GM21786 (cell line): Measurements from ENCODE around the gene SNX22.
A peak's percentile ranks its signal among the peaks of the same experiment; 100 is the strongest.

Experiments used
- ATAC-seq: cut with Tn5 transposase; IDR thresholded peaks from one replicate; pipeline ENCODE4 v1.9.1; 2021; ENCODE audit not compliant: unreplicated experiment

The SNX22 gene

DNA sequence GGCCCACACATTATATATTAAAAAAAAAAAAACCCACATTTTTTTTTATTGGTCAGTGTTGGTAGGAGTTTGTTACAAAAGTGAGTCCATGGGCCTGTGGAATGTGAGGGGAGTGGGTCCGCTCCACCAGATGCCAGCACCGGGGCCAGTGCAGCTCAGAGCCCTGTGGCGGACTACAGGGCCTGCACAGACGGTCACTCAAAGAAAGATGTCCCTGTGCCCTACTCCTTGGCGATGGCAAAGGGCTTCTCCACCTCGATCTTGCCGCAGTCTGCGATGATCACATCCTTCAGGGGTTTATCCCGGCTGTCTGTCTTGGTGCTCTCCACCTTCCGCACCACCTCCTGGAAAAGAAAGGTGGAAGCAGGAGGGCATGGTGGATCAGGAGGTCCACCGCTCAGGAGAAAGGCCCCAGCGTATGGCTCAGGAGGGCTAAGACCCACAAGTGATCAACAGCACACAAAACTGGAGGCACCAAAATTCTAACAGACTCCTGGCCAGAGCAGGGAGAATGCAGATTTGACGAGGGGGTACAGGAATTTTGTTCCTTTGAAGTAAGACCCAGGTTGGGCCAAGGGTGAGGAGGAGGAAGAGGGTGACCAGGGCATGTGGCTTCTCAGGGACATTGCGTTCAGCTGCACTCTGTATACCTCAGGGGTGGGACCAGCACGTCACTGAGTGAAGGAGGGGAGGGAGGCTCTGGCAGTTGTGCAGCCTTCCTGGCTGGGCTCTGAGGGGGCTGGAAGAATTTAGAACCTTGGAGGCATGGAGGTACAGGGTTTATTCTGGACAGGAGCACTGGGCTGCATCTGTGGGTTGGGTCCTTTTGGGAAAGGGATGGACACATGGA, 4.5 kb downstream of the SNX22 start:
- no peak for ATAC-seq

GRCh38 chr15:64156652-64157331, 5.3 kb downstream of the SNX22 start:
- no peak for ATAC-seq

DNA sequence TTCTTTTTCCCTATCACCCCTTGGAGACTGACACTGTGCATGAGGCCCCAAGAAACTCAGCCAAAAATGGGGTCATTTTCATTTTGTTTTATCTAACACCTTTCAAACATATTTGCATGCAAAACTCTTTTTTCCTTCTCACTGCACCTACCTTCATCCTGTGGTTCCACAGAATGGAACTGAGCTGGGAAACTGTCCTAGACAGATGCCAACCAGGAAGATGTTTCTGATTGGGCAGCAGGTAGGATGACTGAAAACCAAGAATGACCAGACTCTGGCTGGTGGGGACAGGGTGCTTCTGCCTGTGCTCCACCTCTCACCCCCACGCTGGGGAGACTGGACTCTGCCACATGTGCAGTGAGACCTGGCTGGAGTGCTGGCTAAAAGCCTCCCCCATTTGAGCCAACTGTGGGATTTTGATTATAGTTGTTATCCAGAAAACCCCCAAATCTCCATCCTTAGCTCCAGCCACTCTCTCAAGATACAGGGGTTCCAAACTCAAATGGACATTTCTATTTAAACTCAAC, 6.1 kb downstream of the SNX22 start:
- no peak for ATAC-seq

- ATAC-seq = no peak
Observed at GRCh38 chr15:64158363-64159134, 7.0 kb downstream of the SNX22 start.

- no peak for ATAC-seq
Observed at GRCh38 chr15:64161688-64162477, 10.4 kb downstream of the SNX22 start.

DNA sequence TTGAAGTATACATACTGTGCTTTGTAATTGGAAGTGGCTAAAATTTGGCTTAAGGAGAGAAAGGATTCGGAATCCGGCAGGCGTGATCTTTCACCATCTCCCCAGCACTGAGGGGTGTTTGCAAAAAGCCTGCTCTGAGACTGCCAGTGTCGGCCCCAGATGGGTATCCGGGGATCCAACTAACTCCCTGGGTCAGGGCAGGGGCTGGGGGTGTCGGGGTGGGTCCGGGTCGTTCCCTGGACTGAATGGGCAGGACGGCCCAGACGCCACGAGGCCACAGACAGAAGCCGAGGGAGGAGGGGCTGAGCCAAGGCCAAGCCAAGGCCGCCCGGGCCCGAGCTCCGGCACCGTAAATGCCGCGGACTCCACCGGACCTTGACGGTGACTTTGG, 10.9 kb downstream of the SNX22 start:
- peak; percentile 6 for ATAC-seq

DNA sequence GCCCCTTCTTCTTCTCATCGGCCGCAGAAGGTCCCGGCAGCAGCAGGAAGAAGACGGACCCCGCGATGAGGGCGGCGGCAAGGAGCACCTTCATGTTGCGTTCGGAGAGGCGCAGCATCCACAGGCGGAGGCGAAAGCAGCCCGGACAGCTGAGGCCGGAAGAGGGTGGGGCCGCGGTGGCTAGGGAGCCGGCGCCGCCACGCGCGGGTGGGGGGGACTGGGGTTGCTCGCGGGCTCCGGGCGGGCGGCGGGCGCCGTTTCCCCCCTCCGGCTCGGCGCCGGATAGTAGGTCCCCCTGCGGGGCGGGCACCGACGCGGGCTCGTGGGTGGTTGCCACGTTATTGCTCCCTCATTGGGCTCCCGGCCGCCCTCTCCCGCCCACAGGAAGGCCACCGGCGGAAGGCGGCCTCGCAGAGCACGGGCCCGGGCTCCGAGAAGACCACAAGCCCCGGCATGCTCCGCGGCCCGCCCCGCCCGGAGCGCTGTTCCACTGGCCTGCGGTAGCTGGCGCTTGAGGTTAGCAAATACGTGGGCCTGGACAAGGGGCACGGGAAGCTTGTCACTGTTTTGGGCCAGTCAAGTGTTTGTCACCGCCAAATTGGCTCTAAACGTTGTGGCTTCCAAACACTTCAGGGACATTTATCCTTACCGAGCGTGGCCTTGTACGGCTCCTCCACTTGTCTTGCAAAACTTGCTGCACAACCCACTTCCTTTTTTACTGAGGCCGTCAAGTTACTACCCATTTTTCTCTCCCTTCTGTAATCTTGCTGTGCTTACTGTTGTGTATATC, 11.5 kb downstream of the SNX22 start, which contains the start of gene PPIB:
Gene PPIB (minus strand): TSS at position 154 of the 790 bp plus-strand sequence. CDS start 36 bp downstream, at position 118.
- ATAC-seq = peak; percentile 91

GRCh38 chr15:64163659-64164362, 12.3 kb downstream of the SNX22 start:
- ATAC-seq = peak; percentile 4

DNA sequence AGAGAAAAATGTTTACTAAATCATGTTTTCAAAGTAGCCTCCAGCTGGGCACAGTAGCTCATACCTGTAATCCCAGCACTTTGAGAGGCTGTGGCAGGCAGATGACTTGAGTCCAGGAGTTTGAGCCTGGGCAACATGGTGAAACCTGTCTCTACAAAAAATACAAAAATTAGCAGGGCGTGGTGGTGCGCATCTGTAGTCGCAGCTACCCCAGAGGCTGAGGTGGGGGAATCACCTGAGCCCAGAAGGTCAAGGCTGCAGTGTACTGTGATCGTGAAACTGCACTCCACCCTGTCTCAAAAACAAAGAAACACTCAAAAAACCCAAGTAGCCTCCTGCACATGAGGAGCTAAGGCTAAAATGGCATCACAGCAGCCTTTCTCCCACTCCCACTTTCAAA, 12.9 kb downstream of the SNX22 start:
- no peak for ATAC-seq

DNA sequence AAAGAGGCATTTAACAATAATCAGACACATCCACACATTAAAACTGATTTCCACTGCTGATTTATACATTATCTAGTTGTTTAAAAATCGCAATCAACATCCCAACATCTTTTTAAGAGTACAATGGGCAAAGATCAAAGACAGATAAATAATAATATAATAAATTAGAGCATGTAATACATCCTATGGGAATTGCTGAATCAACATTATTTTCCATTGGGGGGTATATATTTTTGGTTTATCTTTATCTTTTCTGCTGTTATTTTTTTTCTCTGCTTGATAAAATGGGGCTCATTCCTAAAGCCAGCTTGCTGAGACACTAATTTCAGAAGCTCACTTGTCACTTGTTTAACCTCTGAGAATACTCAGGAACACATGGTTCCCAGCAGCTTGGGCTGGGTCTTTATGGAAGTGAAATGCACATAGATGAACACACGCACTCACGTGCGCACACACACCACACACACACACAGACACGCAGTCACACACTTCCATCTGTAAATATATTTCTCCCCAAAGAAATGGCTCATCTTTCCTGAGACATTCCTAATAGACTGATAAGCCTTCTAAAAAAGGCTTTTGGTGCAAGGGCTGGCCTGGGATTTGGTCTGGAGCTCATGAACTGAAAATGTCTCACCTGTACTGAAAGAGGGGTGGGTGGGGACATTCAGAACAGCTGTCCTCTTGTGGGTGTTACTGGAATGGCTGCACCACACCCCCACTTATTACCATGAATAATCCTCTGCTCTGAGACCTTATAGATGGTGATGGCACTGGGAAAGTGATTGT, 14.8 kb downstream of the SNX22 start:
- no peak for ATAC-seq

DNA sequence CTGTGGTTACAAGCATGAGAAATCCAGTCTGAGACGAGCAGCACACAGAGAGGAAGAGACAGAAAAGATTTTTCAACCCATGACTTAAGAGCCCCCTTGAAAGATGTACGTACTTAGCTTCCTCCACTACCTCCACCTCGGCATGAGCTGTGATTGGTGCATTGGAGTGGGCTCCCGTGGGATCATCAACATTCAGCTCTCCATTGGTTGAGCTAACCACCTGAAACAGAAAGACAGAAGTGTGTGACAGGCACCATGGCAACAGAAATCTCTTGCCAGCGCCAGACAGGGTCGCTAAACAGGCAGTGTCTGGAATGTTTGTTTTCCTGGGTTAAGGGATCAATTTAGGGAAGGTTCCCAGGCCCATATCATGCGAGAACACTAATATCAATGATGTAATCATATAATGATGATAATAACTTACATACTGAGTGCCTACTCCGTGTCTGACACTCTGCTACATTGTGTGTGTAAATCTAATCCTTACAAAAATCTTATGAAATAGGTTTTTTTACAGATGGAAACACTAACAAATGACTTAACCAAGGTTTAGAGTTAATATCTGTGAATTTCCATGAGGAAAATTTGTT, 28.8 kb downstream of the SNX22 start:
- ATAC-seq = peak; percentile 76

DNA sequence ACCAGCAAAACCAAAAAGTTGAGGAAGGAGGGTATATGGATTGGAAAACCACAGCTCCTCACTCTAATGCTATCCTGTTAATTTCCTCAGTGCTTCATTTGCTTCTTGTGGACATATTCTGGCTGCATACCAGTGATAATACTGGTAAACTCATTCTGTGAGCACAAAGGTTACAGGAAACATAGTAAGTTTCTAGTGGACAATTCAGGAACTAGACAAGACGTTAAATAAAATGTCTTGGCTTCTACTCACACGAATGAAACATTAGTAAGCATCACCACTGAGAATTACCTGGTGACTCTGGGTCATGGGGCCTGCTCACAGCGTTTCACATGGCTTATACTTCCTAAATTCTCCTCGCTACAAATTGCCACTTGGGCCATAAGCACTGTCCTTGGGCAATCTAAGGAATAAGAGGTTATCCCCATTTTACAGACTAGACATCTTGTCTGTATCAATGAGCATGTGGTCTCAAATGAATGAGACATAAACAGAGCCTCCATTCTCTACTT, 31.4 kb downstream of the SNX22 start:
- ATAC-seq = no peak

- ATAC-seq = no peak
Observed at GRCh38 chr15:64185146-64185911, 33.8 kb downstream of the SNX22 start.

GRCh38 chr15:64187396-64188191, 36.1 kb downstream of the SNX22 start:
- no peak for ATAC-seq

DNA sequence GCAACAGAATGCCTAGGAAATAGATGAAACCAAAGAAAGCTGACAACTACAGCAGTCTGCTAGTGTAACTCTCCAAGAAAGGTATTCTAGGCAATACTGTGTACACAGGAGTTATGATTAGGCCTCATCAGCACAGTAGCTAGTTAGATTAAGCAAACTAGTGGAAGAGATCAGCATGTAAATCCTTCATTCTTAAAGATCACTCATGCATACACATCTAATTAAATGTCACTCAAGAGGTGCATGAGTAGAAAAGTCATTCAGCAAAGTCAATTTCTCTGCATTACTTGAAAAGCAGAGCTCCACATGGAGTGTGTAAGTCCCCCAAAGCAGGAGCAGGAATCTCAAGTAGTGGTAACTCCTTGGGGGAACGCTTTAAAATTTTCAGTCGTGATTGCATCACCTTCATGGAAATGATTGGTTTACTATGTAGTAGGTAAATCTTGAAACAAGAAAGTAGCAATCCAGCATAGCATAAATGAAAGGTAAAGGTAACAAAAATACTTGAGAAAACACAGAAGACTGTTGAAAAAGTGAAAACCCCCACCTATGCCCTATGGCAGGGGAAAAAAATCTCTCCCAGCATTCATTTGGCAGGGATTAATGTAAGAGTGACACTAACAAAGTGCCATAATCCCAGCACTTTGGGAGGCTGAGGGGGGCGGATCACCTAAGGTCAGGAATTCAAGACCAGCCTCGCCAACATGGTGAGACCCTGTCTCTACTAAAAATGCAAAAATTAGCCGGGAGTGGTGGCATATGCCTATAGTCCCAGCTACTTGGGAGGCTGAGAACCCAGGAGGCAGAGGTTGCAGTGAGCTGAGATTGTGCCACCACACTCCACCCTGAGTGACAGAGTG, 40.7 kb downstream of the SNX22 start:
- no peak for ATAC-seq
